ENCODE data around the gene OSTN.

DNA sequence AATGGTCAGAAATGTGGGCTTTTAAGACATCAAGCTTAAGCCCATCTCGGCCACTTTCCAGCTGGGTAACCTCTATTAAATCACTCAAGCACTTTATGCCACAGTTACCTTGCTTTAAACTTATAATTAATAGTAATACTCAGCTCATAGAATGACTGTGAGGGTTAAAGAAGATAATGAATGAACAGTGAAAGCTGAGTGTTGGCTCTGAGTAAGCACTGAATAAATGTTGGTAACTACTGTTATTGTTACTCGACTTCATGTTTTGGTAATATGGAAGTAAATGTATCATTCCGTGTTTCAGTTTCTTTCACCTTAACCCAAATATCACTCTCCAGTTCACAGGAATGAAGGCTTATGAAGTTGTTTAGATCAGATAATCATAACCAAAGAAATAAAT, 23.9 kb upstream of the OSTN start:
- TF ChIP-seq, protein P1, sequence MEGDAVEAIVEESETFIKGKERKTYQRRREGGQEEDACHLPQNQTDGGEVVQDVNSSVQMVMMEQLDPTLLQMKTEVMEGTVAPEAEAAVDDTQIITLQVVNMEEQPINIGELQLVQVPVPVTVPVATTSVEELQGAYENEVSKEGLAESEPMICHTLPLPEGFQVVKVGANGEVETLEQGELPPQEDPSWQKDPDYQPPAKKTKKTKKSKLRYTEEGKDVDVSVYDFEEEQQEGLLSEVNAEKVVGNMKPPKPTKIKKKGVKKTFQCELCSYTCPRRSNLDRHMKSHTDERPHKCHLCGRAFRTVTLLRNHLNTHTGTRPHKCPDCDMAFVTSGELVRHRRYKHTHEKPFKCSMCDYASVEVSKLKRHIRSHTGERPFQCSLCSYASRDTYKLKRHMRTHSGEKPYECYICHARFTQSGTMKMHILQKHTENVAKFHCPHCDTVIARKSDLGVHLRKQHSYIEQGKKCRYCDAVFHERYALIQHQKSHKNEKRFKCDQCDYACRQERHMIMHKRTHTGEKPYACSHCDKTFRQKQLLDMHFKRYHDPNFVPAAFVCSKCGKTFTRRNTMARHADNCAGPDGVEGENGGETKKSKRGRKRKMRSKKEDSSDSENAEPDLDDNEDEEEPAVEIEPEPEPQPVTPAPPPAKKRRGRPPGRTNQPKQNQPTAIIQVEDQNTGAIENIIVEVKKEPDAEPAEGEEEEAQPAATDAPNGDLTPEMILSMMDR (IDR thresholded peaks at IDR 0.05): no peak
- no peak for TF ChIP-seq POLR2A (IDR thresholded peaks at IDR 0.05)

All from ovary (tissue), 3 donors.